BLaER1 (cell line): ENCODE data around the gene TTC33.
A peak's percentile ranks its signal among the peaks of the same experiment; 100 is the strongest.

Source experiments
- H3K27ac ChIP-seq: shearing (Covaris generic); formaldehyde crosslinking; 2 replicates; pipeline ENCODE4 v1.8.1; 2022
- H3K27me3 ChIP-seq: shearing (Covaris generic); formaldehyde crosslinking; 2 replicates; pipeline ENCODE4 v1.8.1; 2022
- H3K36me3 ChIP-seq: shearing (Covaris generic); formaldehyde crosslinking; 2 replicates; pipeline ENCODE4 v1.8.1; 2022
- H3K4me1 ChIP-seq: shearing (Covaris generic); formaldehyde crosslinking; 2 replicates; pipeline ENCODE4 v1.8.1; 2022
- H3K4me2 ChIP-seq: shearing (Covaris generic); formaldehyde crosslinking; 2 replicates; pipeline ENCODE4 v1.8.1; 2022
- H3K4me3 ChIP-seq: shearing (Covaris generic); formaldehyde crosslinking; 2 replicates; pipeline ENCODE4 v1.8.1; 2022
- H3K9ac ChIP-seq: shearing (Covaris generic); formaldehyde crosslinking; 2 replicates; pipeline ENCODE4 v1.8.1; 2022
- H3K9me3 ChIP-seq: shearing (Covaris generic); formaldehyde crosslinking; 2 replicates; pipeline ENCODE4 v1.8.1; 2022
- H4K20me1 ChIP-seq: shearing (Covaris generic); formaldehyde crosslinking; 2 replicates; pipeline ENCODE4 v1.8.1; 2022
- Cebpa-rat ChIP-seq: shearing (Covaris generic); IDR thresholded peaks from 2 replicates; pipeline ENCODE4 v1.8.1; 2022

Gene TTC33

GRCh38 chr5:40681363-40682153, 74.2 kb downstream of the TTC33 start:
- Histone ChIP-seq H3K9me3 (no peaks in the 10 kb centered on the region), H3K36me3 (peaks cover 22% of the 10 kb centered on the region), H3K27me3 (no peaks in the 10 kb centered on the region), H3K4me1 (peaks cover 51% of the 10 kb centered on the region), H3K4me3 (peak overlapping the region; percentile 91), H3K27ac (peak overlapping the region; percentile 83), H3K4me2 (peak overlapping the region; percentile 79), H4K20me1 (peaks cover 66% of the 10 kb centered on the region), H3K9ac (peak overlapping the region; percentile 79)
- no peak for TF ChIP-seq Cebpa-rat

- Histone ChIP-seq H3K36me3 (peaks cover 16% of the 10 kb centered on the region), H3K4me2 (peak overlapping the region; percentile 79), H3K27me3 (no peaks in the 10 kb centered on the region), H3K4me1 (peaks cover 51% of the 10 kb centered on the region), H4K20me1 (peaks cover 59% of the 10 kb centered on the region), H3K9me3 (no peaks in the 10 kb centered on the region), H3K9ac (peak overlapping the region; percentile 79), H3K27ac (peak overlapping the region; percentile 83), H3K4me3 (peak overlapping the region; percentile 91)
- no peak for TF ChIP-seq Cebpa-rat
Measured at GRCh38 chr5:40680741-40681362, 74.9 kb downstream of the TTC33 start.

GRCh38 chr5:40679913-40680681, 75.7 kb downstream of the TTC33 start, which contains the start of gene PTGER4:
PTGER4 (plus strand) TSS chr5:40679915; CDS start chr5:40680994, 1,079 bp downstream.
- Histone ChIP-seq H3K9me3 (no peaks in the 10 kb centered on the region), H3K4me2 (peak within 1 kb of the TSS; percentile 82), H4K20me1 (peaks cover 52% of the 10 kb centered on the region), H3K4me1 (peaks cover 51% of the 10 kb centered on the region), H3K36me3 (peaks cover 9% of the 10 kb centered on the region), H3K27ac (peak within 1 kb of the TSS; percentile 87), H3K27me3 (no peaks in the 10 kb centered on the region), H3K9ac (peak within 1 kb of the TSS; percentile 80), H3K4me3 (peak within 1 kb of the TSS; percentile 91)
- TF ChIP-seq Cebpa-rat: no peak

- Histone ChIP-seq H3K9me3 (no peaks in the 10 kb centered on the region; the same call in 1 of the 2 replicates), H3K4me2 (peak overlapping the region; percentile 82), H3K4me1 (peaks cover 48% of the 10 kb centered on the region), H3K4me3 (peak overlapping the region; percentile 91), H3K27me3 (no peaks in the 10 kb centered on the region), H3K27ac (peak overlapping the region; percentile 87), H3K36me3 (peaks cover 9% of the 10 kb centered on the region), H3K9ac (peak overlapping the region; percentile 80), H4K20me1 (peaks cover 44% of the 10 kb centered on the region)
- TF ChIP-seq Cebpa-rat: no peak
Measured at GRCh38 chr5:40679148-40679912, 76.4 kb downstream of the TTC33 start.

GRCh38 chr5:40678460-40679147, 77.2 kb downstream of the TTC33 start:
- Histone ChIP-seq H3K27ac (peak overlapping the region; percentile 87), H3K4me2 (peak overlapping the region; percentile 82), H3K36me3 (peaks cover 9% of the 10 kb centered on the region), H3K4me1 (peaks cover 44% of the 10 kb centered on the region), H3K9me3 (no peaks in the 10 kb centered on the region; the same call in 1 of the 2 replicates), H3K4me3 (peak overlapping the region; percentile 91), H3K27me3 (no peaks in the 10 kb centered on the region), H4K20me1 (peaks cover 39% of the 10 kb centered on the region), H3K9ac (peak overlapping the region; percentile 74)
- TF ChIP-seq Cebpa-rat: no peak

- Histone ChIP-seq H3K4me1 (peaks cover 40% of the 10 kb centered on the region), H4K20me1 (peaks cover 33% of the 10 kb centered on the region), H3K4me3 (peak overlapping the region; percentile 91), H3K27ac (peak overlapping the region; percentile 87), H3K9me3 (no peaks in the 10 kb centered on the region; the same call in 1 of the 2 replicates), H3K36me3 (peaks cover 9% of the 10 kb centered on the region), H3K4me2 (peak overlapping the region; percentile 82), H3K9ac (peak overlapping the region; percentile 74), H3K27me3 (no peaks in the 10 kb centered on the region)
- TF ChIP-seq Cebpa-rat: no peak
Measured at GRCh38 chr5:40678026-40678425, 77.7 kb downstream of the TTC33 start.

- peaks cover 9% of the 10 kb centered on the region for H3K36me3 ChIP-seq
- peak overlapping the region; percentile 87 for H3K27ac ChIP-seq
- H3K4me3 ChIP-seq: peak overlapping the region; percentile 91
- H3K4me2 ChIP-seq: peak overlapping the region; percentile 82
- peaks cover 27% of the 10 kb centered on the region for H4K20me1 ChIP-seq
- no peaks in the 10 kb centered on the region for H3K27me3 ChIP-seq
- H3K4me1 ChIP-seq: peaks cover 45% of the 10 kb centered on the region
- no peak for TF ChIP-seq Cebpa-rat
- peak overlapping the region; percentile 74 for H3K9ac ChIP-seq
- H3K9me3 ChIP-seq: no peaks in the 10 kb centered on the region; the same call in 1 of the 2 replicates
Measured at GRCh38 chr5:40677456-40677855, 78.3 kb downstream of the TTC33 start.

- H3K4me2 ChIP-seq: peak overlapping the region; percentile 82
- H3K36me3 ChIP-seq: peaks cover 9% of the 10 kb centered on the region
- H3K4me1 ChIP-seq: peaks cover 52% of the 10 kb centered on the region
- no peaks in the 10 kb centered on the region; the same call in 1 of the 2 replicates for H3K9me3 ChIP-seq
- TF ChIP-seq Cebpa-rat: no peak
- peak overlapping the region; percentile 74 for H3K9ac ChIP-seq
- peak overlapping the region; percentile 87 for H3K27ac ChIP-seq
- peak overlapping the region; percentile 91 for H3K4me3 ChIP-seq
- no peaks in the 10 kb centered on the region for H3K27me3 ChIP-seq
- peaks cover 20% of the 10 kb centered on the region for H4K20me1 ChIP-seq
Measured at GRCh38 chr5:40676613-40677343, 79.0 kb downstream of the TTC33 start.
